ENCODE results near the gene IGSF6.

DNA sequence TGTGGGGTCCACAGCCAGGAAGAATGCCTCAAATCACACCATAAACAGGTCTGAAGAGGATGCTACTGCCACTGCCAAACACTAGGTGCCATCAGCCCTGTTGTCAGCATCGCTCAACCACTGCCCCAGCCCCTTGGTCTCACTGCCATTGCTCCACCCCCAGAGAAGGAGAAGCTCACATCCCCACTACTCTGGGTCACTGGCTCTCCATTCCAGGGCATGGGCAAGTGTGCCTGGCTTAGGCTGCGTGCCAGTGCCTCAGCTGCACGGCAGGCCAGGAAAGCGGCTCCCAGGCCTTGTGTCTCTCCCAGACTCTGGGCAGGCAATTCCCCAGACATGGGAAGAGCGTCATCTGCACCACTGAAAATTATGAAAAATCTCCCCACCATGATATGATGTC lies 1.2 kb upstream of the IGSF6 start:
- TF ChIP-seq, protein P1, sequence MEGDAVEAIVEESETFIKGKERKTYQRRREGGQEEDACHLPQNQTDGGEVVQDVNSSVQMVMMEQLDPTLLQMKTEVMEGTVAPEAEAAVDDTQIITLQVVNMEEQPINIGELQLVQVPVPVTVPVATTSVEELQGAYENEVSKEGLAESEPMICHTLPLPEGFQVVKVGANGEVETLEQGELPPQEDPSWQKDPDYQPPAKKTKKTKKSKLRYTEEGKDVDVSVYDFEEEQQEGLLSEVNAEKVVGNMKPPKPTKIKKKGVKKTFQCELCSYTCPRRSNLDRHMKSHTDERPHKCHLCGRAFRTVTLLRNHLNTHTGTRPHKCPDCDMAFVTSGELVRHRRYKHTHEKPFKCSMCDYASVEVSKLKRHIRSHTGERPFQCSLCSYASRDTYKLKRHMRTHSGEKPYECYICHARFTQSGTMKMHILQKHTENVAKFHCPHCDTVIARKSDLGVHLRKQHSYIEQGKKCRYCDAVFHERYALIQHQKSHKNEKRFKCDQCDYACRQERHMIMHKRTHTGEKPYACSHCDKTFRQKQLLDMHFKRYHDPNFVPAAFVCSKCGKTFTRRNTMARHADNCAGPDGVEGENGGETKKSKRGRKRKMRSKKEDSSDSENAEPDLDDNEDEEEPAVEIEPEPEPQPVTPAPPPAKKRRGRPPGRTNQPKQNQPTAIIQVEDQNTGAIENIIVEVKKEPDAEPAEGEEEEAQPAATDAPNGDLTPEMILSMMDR (IDR thresholded peaks at IDR 0.05; ENCODE audit: low read depth, low read length) = no peak
- no peak for TF ChIP-seq EZH2phosphoT487 (IDR thresholded peaks at IDR 0.05; ENCODE audit: low read depth)

All from OCI-LY3 (cell line).